GM12801 (cell line): ENCODE measurements around the gene MT1H.

Source experiments
- TF ChIP-seq, protein P1 (sequence below): IDR thresholded peaks from one replicate; pipeline ENCODE4 v1.5.1; 2011; ENCODE audit warnings: control low read depth; ENCODE audit not compliant: insufficient read length; ENCODE audit errors: extremely low read depth

Gene MT1H

GRCh38 chr16:56641166-56641565, 28.4 kb upstream of the MT1H start:
- TF ChIP-seq, protein P1, sequence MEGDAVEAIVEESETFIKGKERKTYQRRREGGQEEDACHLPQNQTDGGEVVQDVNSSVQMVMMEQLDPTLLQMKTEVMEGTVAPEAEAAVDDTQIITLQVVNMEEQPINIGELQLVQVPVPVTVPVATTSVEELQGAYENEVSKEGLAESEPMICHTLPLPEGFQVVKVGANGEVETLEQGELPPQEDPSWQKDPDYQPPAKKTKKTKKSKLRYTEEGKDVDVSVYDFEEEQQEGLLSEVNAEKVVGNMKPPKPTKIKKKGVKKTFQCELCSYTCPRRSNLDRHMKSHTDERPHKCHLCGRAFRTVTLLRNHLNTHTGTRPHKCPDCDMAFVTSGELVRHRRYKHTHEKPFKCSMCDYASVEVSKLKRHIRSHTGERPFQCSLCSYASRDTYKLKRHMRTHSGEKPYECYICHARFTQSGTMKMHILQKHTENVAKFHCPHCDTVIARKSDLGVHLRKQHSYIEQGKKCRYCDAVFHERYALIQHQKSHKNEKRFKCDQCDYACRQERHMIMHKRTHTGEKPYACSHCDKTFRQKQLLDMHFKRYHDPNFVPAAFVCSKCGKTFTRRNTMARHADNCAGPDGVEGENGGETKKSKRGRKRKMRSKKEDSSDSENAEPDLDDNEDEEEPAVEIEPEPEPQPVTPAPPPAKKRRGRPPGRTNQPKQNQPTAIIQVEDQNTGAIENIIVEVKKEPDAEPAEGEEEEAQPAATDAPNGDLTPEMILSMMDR: no peak

DNA sequence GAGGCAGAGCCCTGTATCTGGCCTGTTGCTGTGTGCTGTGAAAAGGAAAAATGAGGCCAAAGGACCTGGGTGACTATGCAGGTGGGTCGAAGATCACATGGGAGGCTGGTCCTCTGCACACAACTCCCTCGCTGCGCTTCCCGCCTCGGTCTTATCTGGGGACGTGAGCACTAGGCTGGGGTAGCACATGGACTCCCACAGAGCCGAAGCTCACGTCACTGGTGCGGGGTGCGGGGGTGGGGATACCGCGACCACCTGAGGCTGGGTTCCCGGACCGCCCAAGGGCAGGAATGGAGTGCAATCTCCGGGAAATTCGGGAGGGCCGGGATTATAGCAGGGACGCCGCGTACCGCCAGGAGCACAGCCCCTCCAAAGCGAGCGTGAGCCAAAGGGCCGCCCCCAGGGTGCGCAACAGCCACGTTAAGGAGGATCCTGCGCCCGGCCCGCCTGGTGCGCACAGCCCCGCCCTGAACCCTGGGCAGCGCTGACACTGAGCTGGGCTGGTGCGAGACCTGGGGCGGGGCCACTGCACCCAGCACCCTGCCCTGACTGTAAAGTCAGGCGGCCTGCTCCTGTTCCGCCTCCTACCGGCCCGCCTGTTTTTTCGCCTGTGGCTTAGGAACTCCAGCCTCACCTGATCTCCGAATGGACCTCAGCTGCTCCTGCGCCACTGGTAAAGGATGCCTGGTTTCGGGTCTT, 26.4 kb upstream of the MT1H start:
- TF ChIP-seq, protein P1: no peak

DNA sequence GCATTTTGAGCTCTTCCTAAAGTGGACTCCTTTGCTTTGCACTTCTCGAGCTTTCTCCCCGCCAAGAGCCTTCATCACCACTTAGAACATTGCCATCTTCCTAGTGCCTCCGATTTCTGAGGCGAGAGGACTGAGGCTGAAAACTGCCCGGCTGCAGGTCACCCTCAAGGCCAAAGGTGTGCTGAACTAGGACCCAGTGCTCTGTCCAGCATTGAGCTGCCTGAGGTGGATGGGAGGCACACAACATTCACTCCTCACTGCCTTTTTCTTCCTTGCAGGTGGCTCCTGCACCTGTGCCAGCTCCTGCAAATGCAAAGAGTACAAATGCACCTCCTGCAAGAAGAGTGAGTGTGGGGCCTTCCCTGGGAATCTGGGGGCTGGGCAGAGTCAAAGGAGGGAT, 25.8 kb upstream of the MT1H start:
- TF ChIP-seq, protein P1: no peak

DNA sequence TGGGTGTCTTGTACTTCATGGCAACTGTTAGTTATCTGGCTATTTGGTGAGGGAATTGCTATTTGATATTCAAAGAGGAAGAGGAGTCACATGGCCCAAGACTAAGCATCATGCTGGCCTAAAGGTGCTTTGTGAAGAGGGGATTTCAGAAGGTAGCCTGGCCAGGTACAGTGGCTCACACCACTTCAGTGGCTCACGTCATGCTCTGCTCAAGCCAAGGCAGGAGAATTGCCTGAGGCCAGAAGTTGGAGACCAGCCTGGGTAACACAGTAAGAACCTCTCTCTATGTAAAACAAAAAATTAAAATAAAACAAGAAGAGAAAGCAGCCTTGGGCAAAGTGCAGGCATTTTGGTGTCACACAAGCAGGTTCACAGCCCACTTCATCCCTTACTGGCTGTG, 24.3 kb upstream of the MT1H start:
- TF ChIP-seq, protein P1: no peak

GRCh38 chr16:56645838-56646237, 23.8 kb upstream of the MT1H start:
- TF ChIP-seq, protein P1: no peak

- TF ChIP-seq, protein P1: no peak
Measured at GRCh38 chr16:56647641-56648431, 21.8 kb upstream of the MT1H start.

DNA sequence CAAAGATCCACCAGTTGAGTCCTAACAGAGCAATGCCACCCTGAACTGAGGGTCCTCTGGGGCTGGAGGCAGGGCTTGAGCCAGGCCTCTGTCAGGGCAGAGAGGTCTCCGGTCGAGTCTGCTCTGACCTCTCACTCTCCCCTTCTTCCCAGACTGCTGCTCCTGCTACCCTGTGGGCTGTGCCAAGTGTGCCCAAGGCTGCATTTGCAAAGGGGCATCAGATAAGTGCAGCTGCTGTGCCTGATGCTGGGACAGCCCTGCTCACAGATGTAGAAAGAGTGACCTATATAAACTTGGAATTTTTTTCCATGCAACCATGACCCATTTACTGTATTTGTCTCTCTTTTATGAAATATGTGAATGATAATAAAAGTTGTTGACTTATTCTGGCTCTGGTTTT, 20.3 kb upstream of the MT1H start:
- TF ChIP-seq, protein P1: no peak
